Bronchial epithelial cell (primary cell): ENCODE data around the gene ENDOV. TPM values are rescaled to one million over a fixed set of nuclear protein-coding genes. Genes with fewer than 3 reads are reported as not detected.

Source experiments
- DNase-seq: peaks from one replicate; pipeline ENCODE4 v3.0.0-alpha.2; 2010; ENCODE audit warnings: low read depth
- FAIRE-seq: peaks from 2 replicates; lab custom pipeline; 2011; peaks lifted over from hg19 to GRCh38; lab: Jason Lieb, UNC
- H3K27me3 ChIP-seq: 2 replicates; pipeline ENCODE4 v1.5.1; 2011; ENCODE audit warnings: low read length; ENCODE audit not compliant: control insufficient read depth, insufficient read depth
- H3K36me3 ChIP-seq: 2 replicates; pipeline ENCODE4 v1.5.1; 2011; ENCODE audit warnings: low read length; ENCODE audit not compliant: control insufficient read depth, insufficient read depth
- H3K4me3 ChIP-seq: 2 replicates; pipeline ENCODE4 v1.5.1; 2011; ENCODE audit warnings: mild to moderate bottlenecking, low read depth, low read length, control low read depth
- total RNA-seq: library from RNA; depleted of rRNA; stranded (reverse); fragments of >200 nt; gene quantifications from 2 replicates; pipeline ENCODE4 v1.2.1, GENCODE V29; 2014
- TF ChIP-seq, protein P1 (sequence below): IDR thresholded peaks from 2 replicates; pipeline ENCODE4 v1.5.1; 2011; ENCODE audit warnings: mild to moderate bottlenecking, moderate library complexity, low read length, control low read depth, inconsistent platforms; ENCODE audit not compliant: insufficient read depth, severe bottlenecking

ENDOV gene
- total RNA-seq, 1 donor from 2014 or later = 19.5 TPM

DNA sequence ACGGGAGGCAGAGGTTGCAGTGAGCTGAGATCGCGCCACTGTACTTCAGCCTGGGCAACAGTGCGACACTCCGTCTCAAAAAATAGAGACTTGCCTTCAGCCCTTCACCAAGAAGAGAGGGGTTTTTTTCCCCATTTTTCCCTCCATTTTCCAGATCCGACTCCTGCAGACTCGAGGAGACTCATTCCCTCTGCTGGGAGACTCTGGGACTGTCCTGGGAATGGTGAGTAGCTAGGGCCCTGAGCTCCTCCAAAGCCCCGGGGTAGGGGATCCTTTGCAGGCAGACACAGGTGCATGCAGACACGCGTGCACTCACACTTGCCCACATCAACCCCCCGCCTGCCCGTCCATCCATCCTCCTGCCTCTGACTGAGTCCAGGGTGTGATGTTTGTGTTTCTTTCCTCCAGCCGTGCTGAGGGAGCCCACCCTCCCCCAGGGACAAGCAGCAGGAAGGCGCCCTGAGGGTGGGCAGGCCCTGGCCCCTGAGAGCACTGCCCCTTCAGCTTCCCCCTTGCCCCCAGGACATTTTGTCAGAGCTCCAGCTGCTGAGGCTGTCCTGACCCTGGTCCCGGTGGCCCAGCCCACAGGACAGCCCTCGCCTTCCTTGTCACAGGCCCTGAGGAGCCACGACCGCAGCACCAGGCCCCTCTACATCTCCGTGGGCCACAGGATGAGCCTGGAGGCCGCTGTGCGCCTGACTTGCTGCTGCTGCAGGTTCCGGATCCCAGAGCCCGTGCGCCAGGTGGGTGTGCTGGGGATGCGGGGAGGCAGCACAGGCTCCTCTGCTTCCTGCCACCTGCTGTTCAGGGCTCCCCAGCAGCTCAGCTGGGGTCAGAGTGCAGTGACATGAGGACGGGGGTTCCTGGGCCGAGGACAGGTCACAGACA lies 10.2 kb downstream of the ENDOV start:
- H3K4me3 ChIP-seq = no peak overlapping the region
- TF ChIP-seq, protein P1, sequence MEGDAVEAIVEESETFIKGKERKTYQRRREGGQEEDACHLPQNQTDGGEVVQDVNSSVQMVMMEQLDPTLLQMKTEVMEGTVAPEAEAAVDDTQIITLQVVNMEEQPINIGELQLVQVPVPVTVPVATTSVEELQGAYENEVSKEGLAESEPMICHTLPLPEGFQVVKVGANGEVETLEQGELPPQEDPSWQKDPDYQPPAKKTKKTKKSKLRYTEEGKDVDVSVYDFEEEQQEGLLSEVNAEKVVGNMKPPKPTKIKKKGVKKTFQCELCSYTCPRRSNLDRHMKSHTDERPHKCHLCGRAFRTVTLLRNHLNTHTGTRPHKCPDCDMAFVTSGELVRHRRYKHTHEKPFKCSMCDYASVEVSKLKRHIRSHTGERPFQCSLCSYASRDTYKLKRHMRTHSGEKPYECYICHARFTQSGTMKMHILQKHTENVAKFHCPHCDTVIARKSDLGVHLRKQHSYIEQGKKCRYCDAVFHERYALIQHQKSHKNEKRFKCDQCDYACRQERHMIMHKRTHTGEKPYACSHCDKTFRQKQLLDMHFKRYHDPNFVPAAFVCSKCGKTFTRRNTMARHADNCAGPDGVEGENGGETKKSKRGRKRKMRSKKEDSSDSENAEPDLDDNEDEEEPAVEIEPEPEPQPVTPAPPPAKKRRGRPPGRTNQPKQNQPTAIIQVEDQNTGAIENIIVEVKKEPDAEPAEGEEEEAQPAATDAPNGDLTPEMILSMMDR = no peak
- FAIRE-seq (no peak), DNase-seq (no peak)
- H3K27me3 ChIP-seq = peaks cover 1% of the 10 kb centered on the region
- no peaks in the 10 kb centered on the region for H3K36me3 ChIP-seq

DNA sequence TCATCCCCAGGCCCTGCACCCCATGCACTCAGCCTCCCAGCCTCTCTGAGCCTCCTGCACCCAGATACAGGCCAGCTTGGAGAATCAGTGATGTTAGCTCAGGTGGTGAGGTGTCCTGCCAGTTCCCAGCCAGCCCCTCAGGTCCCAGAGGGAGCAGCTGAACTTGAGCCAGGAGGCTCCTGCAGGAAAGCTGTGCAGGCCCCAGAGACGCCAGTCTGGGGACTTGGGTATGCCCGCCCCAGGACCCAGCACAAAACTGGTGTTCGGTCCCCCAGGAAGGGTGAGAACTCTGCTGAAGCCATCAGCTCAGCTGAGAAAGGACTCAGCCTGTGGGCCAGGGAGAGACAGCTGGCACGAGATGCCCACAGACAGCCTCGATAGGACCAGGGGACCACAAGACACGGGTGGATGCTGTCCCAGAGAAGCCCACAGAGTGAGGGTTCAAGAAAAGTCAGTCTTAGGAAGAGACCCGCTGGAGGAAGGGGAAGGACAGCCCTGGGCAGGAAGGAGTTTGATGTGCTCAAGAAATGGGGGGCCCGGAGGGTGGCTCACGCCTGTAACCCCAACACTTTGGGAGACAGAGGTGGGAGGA lies 11.0 kb downstream of the ENDOV start:
- TF ChIP-seq, protein P1 = no peak
- H3K4me3 ChIP-seq = no peak overlapping the region
- FAIRE-seq (no peak), DNase-seq (no peak)
- H3K36me3 ChIP-seq = no peaks in the 10 kb centered on the region
- H3K27me3 ChIP-seq = peaks cover 1% of the 10 kb centered on the region

DNA sequence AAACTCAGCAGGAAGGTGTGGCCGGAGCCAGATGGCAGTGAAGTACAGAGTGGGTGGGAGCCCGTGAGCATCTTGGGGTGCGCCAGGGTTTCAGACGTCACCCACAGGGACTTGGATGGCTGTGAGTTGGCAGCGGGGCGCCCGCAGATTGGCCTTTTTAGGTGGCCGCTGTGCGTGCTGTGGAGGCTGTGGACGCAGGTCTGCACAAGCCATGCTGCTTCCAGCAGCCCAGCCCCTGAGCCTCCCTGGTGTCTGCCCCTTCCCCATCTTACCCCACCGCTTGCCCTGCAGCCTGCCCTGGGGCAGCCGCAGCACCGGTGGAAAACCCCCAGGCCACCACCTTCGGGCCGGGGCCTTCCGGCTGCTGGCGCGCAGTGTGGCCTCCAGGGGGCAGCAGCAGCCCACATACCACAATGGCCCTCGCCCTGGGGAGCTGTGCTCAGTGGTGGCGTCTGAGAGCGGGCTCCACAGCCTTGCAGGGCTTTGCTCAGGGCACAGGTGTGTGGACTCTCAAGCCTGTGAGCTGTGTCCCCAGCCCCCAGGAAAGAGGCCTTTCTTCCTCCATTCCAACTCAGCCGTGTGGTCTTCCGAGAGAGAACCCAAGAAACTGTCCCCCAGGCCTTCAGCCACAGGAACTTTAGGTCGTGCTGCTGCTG lies 11.8 kb downstream of the ENDOV start:
- no peak overlapping the region for H3K4me3 ChIP-seq
- peak; percentile 29 for DNase-seq
- FAIRE-seq = peak; percentile 18

DNA sequence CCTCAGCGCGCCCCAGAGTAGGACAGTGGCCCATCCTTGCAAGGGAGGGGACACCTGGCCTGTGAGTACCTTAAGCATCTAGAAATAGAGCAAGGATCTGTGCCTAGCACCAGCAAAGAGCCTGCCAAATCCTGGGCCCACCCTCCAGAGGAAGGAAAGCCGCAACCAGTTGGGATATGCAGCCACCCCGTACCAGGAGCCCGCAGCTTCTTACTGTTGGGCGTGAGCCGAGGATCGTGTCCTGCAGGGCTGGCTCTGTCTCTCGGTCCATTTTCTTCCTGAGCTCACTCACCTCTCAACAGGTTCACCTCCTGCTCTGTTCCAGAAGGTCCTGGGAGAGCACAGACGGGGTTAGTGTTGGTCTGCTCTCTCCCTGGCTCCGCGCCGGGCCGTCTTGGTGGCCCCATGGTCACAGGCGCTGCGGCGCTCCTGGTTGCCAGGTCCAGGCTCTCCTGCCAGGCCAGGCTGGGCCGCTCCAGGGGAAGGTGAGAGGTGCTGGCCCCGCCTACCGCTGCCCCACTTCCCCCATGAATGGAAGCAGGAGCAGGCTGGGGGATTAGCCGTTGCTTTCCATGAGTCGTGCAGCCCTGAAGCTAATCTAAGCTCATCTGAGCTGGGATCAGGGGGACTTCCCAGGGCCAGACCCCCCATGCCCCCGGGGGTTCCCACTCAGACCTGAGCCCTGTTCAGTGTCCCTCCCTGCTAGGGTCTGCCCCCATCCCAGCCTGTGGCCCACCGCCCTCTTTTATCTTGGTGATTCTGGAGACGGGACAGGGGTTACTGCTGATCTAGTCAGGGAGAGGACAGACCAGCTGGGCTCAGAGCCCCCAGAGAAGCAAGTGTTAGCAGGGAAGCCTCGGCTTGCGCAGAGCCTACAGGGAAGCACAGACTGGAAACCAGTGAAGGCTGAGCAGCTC lies 12.7 kb downstream of the ENDOV start:
- H3K27me3 ChIP-seq = peaks cover 1% of the 10 kb centered on the region
- FAIRE-seq (no peak), DNase-seq (no peak)
- no peak overlapping the region for H3K4me3 ChIP-seq
- no peaks in the 10 kb centered on the region for H3K36me3 ChIP-seq
- TF ChIP-seq, protein P1 = no peak

More for the DNA sequence above, 11.8 kb downstream of the ENDOV start:
- TF ChIP-seq, protein P1 = peak; percentile 97
- no peaks in the 10 kb centered on the region for H3K36me3 ChIP-seq
- peaks cover 1% of the 10 kb centered on the region for H3K27me3 ChIP-seq

DNA sequence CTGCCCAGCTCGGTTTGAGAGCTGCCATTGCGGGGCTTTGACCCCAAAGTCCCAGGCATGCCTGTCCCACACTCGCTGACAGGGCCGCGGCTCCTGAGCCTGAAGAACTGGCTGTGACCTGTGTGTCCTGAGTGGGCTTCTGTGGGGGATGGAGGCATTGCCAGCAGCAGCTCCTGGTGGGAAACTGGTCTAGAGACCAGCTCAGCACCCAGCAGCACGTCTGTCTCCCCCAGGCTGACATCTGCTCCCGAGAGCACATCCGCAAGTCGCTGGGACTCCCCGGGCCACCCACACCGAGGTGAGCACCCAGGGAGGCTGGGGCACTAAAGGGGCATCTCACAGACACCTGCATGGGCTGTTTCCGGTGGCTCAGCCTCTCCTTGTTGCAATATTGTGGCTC lies 13.4 kb downstream of the ENDOV start:
- FAIRE-seq = no peak
- TF ChIP-seq, protein P1 = no peak
- H3K4me3 ChIP-seq = no peak overlapping the region

More for the DNA sequence above, 13.4 kb downstream of the ENDOV start:
- H3K36me3 ChIP-seq = no peaks in the 10 kb centered on the region
- no peak for DNase-seq
- peaks cover 1% of the 10 kb centered on the region for H3K27me3 ChIP-seq
